PC-3 (cell line): ENCODE data around the gene CLPSL2. TPM values are rescaled to one million over a fixed set of nuclear protein-coding genes. Genes with fewer than 3 reads are reported as not detected.

Experiments used
- ATAC-seq: fragments of 200-7000 bp; cut with Tn5 transposase; 2 replicates; pipeline ENCODE4 v1.9.1; 2020; ENCODE audit warnings: mild to moderate bottlenecking, moderate library complexity
- BruUV-seq: library from RNA; stranded (reverse); fragments of 400-500 nt; replicated peaks from 2 replicates; lab custom pipeline; 2021; lab: Mats Ljungman, UMichigan
- CTCF ChIA-PET: fragments of 300-600 bp; sonication (Branson Sonifier 250); formaldehyde crosslinking; loops from one replicate; lab custom pipeline; 2022; ENCODE audit warnings: antibody characterized with exemption; lab: Charles Lee
- POLR2A ChIA-PET: fragments of 300-600 bp; sonication (Branson Sonifier 250); formaldehyde crosslinking; loops from one replicate; lab custom pipeline; 2022; ENCODE audit warnings: antibody characterized with exemption; ENCODE audit not compliant: unreplicated experiment; lab: Charles Lee
- DNase-seq: peaks from one replicate; pipeline ENCODE4 v3.0.0-alpha.2; 2015
- H2AFZ ChIP-seq: fragments of 300-600 bp; sonication (generic); 2 replicates; pipeline ENCODE4 v1.6.0; 2016; ENCODE audit warnings: antibody characterized with exemption, low read length
- H3F3A ChIP-seq: fragments of 300-600 bp; sonication (generic); one replicate; pipeline ENCODE4 v1.6.0; 2017; ENCODE audit warnings: antibody characterized with exemption, low read length, control low read depth, mild to moderate bottlenecking; ENCODE audit not compliant: unreplicated experiment
- H3K27ac ChIP-seq: fragments of 300-600 bp; sonication (generic); 2 replicates; pipeline ENCODE4 v1.5.1; 2016; ENCODE audit warnings: mild to moderate bottlenecking, low read length
- H3K27me3 ChIP-seq: fragments of 300-600 bp; sonication (generic); 2 replicates; pipeline ENCODE4 v1.6.1; 2016; ENCODE audit warnings: low read length, mixed read lengths
- H3K36me3 ChIP-seq: fragments of 300-600 bp; sonication (generic); 2 replicates; pipeline ENCODE4 v1.6.1; 2016; ENCODE audit warnings: low read depth, mixed run types, low read length, mixed read lengths
- H3K4me1 ChIP-seq: fragments of 300-600 bp; sonication (generic); 2 replicates; pipeline ENCODE4 v1.5.1; 2016; ENCODE audit warnings: low read length; ENCODE audit not compliant: insufficient read depth
- H3K4me2 ChIP-seq: fragments of 300-600 bp; sonication (generic); 2 replicates; pipeline ENCODE4 v1.6.0; 2016; ENCODE audit warnings: low read length
- H3K4me3 ChIP-seq: fragments of 300-600 bp; sonication (generic); 2 replicates; pipeline ENCODE4 v1.5.1; 2016; ENCODE audit warnings: mild to moderate bottlenecking, low read length, mixed read lengths
- H3K79me2 ChIP-seq: fragments of 300-600 bp; sonication (generic); 2 replicates; pipeline ENCODE4 v1.6.1; 2017; ENCODE audit warnings: low read length, mixed read lengths
- H3K9ac ChIP-seq: fragments of 300-600 bp; sonication (generic); 2 replicates; pipeline ENCODE4 v1.6.0; 2016; ENCODE audit warnings: mild to moderate bottlenecking, low read length
- H3K9me2 ChIP-seq: fragments of 300-600 bp; sonication (generic); replicated peaks from 2 replicates; pipeline ENCODE4 v1.6.1; 2016; ENCODE audit warnings: mixed run types, low read length, mixed read lengths
- H3K9me3 ChIP-seq: fragments of 300-600 bp; sonication (generic); 2 replicates; pipeline ENCODE4 v1.6.1; 2016; ENCODE audit warnings: low read length, mixed read lengths
- H4K20me1 ChIP-seq: fragments of 300-600 bp; sonication (generic); 2 replicates; pipeline ENCODE4 v1.6.1; 2016; ENCODE audit warnings: low read length, mixed read lengths
- EZH2 ChIP-seq: fragments of 300-600 bp; sonication (generic); IDR thresholded peaks from one replicate; pipeline ENCODE4 v1.6.1; 2017; ENCODE audit warnings: antibody characterized with exemption, mild to moderate bottlenecking, low read length; ENCODE audit not compliant: unreplicated experiment
- EZH2phosphoT487 ChIP-seq: fragments of 300-600 bp; sonication (generic); IDR thresholded peaks from 2 replicates; pipeline ENCODE4 v1.6.1; 2018; ENCODE audit warnings: mild to moderate bottlenecking, antibody characterized with exemption, low read length, borderline replicate concordance
- intact Hi-C: fragments of 100-400 bp; cut with micrococcal nuclease; formaldehyde crosslinking; loops from 2 replicates; pipeline ENCODE4 v1.9.0; 2023
- total RNA-seq: library from RNA; depleted of rRNA; stranded (reverse); fragments of >200 nt; gene quantifications from 2 replicates; pipeline ENCODE4 v1.2.3, GENCODE V29; 2014
- TF ChIP-seq, protein P1 (sequence below): fragments of 300-600 bp; sonication (generic); conservative IDR thresholded peaks from 2 replicates; pipeline ENCODE4 v1.5.1; 2017; ENCODE audit warnings: antibody characterized with exemption, low read depth, mild to moderate bottlenecking, low read length

CLPSL2 gene
- total RNA-seq, 1 experiment from 2014 or later = not detected

DNA sequence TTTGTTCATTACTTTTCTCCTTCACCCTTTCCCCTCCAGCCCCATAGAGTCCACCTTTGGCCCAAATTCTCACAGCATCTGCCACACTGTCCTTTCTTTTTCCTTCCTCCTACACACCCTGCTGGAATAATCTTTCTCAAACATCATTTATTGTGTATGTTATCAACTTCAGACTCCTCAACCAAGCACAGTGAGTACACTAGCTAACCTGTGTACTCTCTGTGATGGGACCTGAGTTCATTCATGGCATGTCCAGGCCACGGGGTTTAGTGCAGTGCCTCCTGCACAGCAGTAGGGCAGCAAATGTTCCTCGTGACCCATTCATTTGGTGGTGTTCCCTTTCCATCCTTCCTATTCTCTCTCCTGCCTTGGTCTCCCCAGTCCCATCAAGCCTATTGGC lies 46.7 kb upstream of the CLPSL2 start:
- POLR2A ChIA-PET = no interaction called here
- H3K27me3 ChIP-seq = no peaks in the 10 kb centered on the region
- H3K36me3 ChIP-seq = no peaks in the 10 kb centered on the region
- H3F3A ChIP-seq = no peaks in the 10 kb centered on the region
- TF ChIP-seq EZH2 (no peak), EZH2phosphoT487 (no peak)
- TF ChIP-seq, protein P1, sequence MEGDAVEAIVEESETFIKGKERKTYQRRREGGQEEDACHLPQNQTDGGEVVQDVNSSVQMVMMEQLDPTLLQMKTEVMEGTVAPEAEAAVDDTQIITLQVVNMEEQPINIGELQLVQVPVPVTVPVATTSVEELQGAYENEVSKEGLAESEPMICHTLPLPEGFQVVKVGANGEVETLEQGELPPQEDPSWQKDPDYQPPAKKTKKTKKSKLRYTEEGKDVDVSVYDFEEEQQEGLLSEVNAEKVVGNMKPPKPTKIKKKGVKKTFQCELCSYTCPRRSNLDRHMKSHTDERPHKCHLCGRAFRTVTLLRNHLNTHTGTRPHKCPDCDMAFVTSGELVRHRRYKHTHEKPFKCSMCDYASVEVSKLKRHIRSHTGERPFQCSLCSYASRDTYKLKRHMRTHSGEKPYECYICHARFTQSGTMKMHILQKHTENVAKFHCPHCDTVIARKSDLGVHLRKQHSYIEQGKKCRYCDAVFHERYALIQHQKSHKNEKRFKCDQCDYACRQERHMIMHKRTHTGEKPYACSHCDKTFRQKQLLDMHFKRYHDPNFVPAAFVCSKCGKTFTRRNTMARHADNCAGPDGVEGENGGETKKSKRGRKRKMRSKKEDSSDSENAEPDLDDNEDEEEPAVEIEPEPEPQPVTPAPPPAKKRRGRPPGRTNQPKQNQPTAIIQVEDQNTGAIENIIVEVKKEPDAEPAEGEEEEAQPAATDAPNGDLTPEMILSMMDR = no peak
- intact Hi-C loops = no loop called here
- ATAC-seq (no peak), DNase-seq (no peak)
- H3K79me2 ChIP-seq = no peaks in the 10 kb centered on the region
- H4K20me1 ChIP-seq = no peaks in the 10 kb centered on the region
- no peak overlapping the region for H3K9ac ChIP-seq
- H3K27ac ChIP-seq = no peak overlapping the region
- no peak overlapping the region for H3K4me2 ChIP-seq
- BruUV-seq = no TSS peak
- peaks cover 27% of the 10 kb centered on the region for H3K4me1 ChIP-seq
- H3K4me3 ChIP-seq = no peak overlapping the region
- CTCF ChIA-PET = no interaction called here
- no peaks in the 10 kb centered on the region for H3K9me3 ChIP-seq
- H2AFZ ChIP-seq = no peak overlapping the region
- H3K9me2 ChIP-seq = no peaks in the 10 kb centered on the region

DNA sequence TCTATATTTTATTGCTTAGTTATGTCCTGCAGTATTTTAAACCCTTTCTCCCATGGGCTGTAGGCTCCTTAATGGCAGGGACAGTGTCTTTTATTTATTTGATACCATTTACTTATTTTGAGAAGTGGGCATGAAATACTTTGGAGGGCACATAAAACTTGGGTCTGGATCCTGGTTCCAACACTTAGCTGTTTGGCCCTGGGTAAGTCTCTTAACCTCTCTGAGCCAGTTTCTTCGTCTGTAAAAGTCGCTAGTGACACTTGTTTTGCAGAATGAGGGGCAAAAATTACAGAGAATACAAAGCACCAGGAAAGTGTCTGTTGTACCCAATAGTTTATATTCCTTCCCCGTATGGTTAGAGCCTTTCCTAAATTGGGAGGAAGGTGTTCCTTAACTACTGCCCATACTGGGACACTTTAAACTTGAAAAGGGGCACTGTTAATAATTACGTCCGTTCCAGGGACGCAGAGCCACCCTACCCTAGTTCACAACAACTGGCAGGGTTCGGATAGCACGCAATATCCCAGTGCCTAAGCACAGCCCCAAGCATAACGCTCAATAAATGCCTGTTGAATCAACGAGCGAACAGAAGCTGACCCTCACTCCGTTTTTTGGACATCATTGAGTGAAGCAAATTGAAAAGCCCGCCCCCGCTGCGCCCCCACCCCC lies 45.5 kb upstream of the CLPSL2 start:
- BruUV-seq = no TSS peak
- POLR2A ChIA-PET = no interaction called here
- intact Hi-C loops = no loop called here

DNA sequence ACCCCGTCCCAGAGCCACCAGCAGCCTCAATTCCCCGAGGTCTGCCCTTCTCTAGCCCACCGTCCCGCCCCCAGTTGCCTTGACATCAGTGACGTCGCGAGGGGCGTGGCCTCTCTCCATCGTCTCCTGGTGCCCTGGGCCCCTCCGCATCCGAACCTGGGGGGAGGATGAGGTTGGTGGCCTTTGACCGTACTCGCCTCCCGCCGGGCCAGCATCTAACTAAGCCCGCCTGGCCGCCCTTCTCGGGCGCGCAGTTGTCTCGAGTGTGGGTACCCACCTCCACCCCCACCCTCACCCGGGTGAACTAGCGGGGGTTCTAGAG lies 45.0 kb upstream of the CLPSL2 start:
- Histone ChIP-seq H3K9me3 (no peaks in the 10 kb centered on the region), H3F3A (no peaks in the 10 kb centered on the region), H3K4me1 (peaks cover 27% of the 10 kb centered on the region), H3K36me3 (no peaks in the 10 kb centered on the region), H2AFZ (peak overlapping the region; percentile 98), H4K20me1 (no peaks in the 10 kb centered on the region), H3K4me3 (peak overlapping the region; percentile 87), H3K9ac (peak overlapping the region; percentile 71), H3K27ac (peak overlapping the region; percentile 25; the same call in 1 of the 2 replicates), H3K9me2 (no peaks in the 10 kb centered on the region), H3K4me2 (peak overlapping the region; percentile 96), H3K79me2 (no peaks in the 10 kb centered on the region), H3K27me3 (no peaks in the 10 kb centered on the region)
- intact Hi-C loops = no loop called here
- TF ChIP-seq, protein P1 = no peak
- no peak for TF ChIP-seq EZH2
- no peak for TF ChIP-seq EZH2phosphoT487
- ChIA-PET CTCF (no interaction called here), POLR2A (no interaction called here)
- ATAC-seq (peak; percentile 42), DNase-seq (peak; percentile 68)
- no TSS peak for BruUV-seq

More for the DNA sequence above, 45.5 kb upstream of the CLPSL2 start:
- H2AFZ ChIP-seq = no peak overlapping the region
- H3K79me2 ChIP-seq = no peaks in the 10 kb centered on the region
- CTCF ChIA-PET = no interaction called here
- peaks cover 27% of the 10 kb centered on the region for H3K4me1 ChIP-seq
- H3K27me3 ChIP-seq = no peaks in the 10 kb centered on the region
- ATAC-seq = no peak
- H3K9ac ChIP-seq = no peak overlapping the region
- H3K27ac ChIP-seq = no peak overlapping the region
- no peak for DNase-seq
- TF ChIP-seq EZH2 = no peak
- no peaks in the 10 kb centered on the region for H4K20me1 ChIP-seq
- no peaks in the 10 kb centered on the region for H3K9me3 ChIP-seq
- 0 out of 2 replicates have a peak overlapping the region, but pooled peaks have one; percentile 33 for H3K4me2 ChIP-seq
- no peaks in the 10 kb centered on the region for H3K36me3 ChIP-seq
- no peaks in the 10 kb centered on the region for H3F3A ChIP-seq
- H3K9me2 ChIP-seq = no peaks in the 10 kb centered on the region
- no peak overlapping the region for H3K4me3 ChIP-seq
